GM18870 (cell line): ENCODE data around the gene ACSS1.
"Not testable (repeated sequence)": the region's sequence is repeated elsewhere in the genome, so short reads cannot be mapped to it uniquely, and the experiment has no call there.

ENCODE experiments used
- ATAC-seq: cut with Tn5 transposase; IDR thresholded peaks from one replicate; pipeline ENCODE4 v1.9.1; 2021; ENCODE audit warnings: moderate library complexity; ENCODE audit not compliant: unreplicated experiment

Gene ACSS1

DNA sequence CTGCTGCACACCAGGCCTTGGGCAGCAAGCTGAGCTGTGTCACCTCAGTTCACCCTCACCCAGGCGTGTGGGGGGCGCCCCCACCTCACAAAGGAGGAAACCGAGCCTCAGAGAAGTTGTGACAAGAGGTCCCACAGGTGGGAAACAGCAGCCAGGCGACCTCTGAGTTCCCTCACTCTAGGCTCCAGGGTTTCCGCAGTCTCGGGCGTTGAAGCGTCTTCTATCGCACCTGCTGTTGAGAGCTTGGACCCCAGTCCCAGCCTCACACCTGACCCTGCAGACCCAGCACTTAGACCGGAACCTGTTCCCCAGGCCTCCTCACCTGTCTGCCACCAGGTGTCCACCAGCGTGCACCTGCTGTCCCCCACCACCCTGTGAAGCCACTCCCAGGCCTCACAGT is 43.1 kb downstream of the ACSS1 start:
- ATAC-seq: no peak

DNA sequence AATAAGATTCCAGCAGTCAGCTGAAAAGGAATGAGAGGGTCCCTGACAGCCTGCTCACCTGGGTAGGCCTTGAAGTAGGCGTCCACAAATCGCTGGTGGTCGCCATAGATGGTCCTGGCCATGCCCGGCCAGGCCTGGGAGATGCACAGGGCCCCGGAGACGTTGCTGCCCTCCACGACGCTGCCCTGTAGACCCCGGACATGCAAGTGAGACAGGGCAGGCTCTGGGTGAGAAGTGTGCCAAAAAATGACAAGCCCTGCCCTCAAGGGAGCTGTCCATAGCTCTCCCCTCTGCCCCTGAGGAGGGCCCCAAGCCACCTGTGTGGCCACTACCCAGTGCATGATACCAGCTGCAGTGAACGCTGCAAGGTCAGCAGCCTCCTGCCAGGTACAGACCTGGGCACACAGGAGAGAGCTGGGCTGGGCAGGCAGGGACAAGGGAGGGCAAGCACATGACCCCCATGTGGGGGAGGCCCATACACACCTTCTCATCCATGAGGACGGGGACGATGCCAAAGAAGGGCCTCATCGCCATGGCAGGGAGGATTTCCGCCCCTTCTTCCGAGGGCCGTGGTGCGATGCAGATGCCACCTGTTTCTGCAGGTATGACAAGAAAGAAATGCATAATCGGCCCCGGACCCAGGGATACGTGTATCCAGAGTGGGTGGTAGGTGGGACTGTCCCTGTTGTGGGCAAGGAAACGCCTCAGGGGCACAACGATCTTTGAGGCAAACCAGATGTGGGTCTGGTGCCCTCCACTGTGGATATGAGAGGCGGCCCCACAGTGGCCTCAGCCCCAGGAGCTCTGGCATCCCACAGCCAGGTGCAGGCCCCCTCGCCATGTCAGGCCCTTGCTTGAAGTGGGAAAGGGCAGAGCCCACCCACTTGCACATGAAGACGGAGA is 44.2 kb downstream of the ACSS1 start:
- ATAC-seq: no peak

DNA sequence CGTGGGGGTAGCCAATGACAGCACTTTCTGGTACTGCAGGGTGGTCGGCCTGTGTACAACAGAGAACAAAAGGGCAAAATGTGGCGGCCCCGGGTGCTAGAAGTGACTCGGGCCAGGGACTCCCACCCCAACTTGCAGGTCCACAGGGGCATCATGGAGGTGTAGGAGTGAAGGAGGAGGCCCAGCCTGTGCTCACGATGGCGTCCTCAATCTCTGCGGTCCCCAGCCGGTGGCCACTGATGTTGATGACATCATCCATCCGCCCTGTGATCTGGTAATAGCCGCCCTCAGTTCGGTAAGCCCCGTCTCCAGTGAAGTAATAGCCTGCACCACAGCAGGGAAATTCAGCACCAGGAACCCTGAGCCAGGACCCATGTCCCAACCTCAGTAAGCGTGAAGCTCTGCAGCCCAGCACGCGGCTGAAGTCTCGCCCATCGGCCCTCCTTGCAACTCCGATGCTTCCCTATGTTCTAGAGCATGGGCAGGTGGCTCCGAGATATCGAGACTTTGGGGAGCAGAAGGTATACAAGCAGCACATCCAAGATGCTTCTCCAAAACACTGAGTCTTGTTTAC is 45.2 kb downstream of the ACSS1 start:
- no peak for ATAC-seq

DNA sequence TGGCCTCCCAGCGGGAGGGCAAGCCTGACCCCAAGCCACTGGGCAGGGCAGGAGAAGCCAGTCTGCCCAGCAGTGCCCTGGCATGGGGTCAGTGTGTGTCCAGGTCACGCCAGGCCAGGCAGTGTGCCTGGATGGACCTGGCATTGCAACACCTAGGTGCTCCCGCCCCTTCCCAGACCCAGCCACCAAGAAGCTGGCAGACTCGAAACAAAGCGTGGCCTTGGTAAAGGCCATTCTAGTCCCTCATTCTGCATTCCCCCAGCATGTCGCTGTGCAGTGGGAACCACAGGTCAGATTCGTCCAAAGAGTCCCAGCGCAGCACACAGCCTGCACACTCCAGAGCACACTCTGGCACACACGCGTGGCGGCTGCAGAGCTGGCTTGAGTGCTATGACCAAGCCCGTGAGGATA is 46.1 kb downstream of the ACSS1 start:
- no peak for ATAC-seq

DNA sequence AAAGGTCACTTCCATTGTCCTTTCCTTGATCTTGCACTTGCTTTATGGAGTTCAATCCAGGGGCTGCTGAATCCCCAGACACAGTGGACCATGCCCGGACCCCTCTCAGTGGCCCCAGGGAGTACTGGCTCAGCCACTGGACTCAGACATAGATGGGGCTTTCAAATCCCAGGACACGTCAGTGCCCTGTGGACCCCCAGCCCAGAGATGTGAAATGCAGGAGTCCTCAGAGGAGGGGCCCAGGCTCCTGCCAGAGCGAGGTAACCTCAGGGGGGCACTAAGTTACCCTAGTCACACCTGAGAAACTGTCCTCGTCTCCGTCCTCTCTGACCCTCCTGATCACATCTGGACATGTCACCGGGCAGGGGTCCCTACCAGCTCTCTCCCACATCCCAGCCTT is 46.7 kb downstream of the ACSS1 start:
- ATAC-seq: no peak

DNA sequence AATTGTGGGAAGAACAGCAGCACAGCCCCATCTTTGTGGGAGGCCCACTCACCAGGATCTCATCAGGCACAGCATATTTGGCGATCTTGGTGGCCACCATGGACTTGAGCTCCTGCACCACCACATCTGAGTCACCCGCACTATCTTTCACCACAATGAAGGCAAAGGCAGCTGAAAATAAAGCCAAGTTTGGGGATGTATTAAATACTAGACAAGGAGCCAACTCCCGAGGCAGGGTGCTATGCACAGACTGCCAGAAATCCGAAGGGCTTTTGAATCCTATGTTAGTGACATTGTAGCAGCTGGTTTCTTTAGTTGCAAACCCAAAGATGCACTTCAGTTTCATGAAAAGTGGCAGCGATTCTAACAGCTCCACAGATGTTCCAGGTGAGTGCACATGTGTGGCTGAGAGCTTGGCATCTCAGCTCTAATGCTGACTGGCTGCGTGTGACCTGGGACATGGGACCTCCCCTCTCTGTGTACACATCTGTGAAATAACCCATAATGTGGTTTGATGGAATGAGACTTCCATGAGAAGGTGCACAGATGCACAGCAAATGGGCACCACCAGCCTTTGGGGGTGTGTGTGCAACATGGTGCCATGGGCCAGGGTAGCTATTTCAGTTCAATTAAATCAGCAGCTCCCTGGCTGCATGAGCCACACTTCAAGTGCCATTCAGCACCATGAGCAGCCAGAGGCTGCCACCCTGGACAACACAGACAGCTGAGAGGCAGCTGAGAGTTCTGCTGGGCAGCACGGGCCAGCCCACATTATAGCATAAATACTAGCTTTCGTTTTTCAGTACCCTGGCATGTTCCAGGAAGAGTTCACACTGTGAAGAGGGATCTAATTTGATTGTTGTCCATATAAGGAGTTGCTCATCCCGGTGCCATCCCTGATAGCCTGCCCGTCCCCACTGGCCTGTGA is 48.5 kb downstream of the ACSS1 start:
- no peak for ATAC-seq

DNA sequence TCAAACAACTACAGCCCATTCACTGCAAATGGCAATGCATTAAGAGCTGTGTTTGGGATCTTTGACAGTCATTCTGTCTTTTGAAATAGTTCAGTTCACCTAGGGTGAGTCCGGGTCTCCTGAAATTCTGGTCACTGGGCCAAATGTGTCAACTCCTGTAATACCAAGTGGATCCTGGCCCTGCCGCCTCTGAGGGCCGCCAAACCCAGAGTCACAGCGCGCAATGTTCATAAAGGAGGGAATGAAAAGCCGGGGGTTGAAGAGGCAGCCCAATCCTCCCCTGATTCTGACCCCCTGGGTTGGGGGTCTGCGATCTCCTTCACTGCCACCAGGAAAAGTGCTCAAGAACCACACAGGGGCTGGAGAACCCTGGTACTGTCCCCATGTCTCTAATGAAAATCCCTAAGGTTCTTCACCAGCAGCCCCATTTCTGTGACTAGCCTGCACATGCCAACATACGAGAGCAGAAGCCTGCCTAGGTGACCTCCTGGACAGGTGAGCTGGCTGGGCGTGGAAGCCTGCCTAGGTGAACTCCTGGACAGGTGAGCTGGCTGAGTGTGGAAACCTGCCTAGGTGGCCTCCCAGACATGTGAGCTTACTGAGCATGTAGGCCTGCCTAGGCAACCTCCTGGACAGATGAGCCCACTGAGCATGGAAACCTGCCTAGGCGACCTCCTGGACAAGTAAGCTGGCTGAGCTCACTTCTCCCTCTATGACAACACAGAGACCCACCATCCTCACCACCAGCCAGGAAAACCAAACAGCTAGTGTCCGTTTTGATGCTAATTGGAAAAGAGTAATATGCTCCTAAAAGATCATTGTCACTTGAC is 49.3 kb downstream of the ACSS1 start:
- ATAC-seq: no peak

DNA sequence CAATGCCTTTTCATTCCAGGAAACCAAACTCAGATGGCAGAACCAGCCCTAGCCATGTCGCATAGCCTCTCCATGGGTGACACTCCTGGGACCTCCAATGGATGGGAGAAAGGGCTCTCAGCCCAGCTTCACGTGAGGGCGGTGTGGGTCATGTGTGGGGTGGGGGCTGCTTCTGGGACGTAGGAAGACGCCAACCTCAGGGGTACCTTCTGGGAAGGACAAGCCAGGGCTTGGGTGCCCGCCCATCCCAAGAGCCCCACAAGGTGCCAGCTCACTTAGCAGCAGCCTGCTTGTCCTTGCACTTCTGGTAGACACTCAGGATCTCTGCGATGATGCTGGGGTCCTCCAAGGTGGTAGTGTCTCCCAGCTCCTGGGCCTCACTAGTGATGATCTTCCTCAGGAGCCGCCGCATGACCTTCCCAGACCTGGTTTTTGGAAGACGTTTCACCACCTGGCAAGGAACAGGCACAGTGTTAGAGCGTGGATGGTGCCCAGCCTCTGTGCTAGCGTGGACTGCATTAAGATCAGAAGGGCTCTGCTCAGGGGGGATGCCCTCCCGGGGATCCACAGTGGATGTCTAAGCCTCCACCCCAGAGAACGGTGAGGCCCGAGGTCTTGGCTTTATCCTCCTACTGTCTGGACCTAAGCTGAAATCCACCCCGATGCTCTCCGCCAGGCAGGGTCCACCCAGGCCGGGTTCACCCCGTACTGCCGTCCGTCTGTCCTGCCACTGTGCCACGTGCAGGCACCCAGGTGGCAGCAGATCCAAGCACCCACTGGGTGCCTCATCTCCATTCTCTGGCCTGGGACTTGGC is 50.2 kb downstream of the ACSS1 start:
- no peak for ATAC-seq

DNA sequence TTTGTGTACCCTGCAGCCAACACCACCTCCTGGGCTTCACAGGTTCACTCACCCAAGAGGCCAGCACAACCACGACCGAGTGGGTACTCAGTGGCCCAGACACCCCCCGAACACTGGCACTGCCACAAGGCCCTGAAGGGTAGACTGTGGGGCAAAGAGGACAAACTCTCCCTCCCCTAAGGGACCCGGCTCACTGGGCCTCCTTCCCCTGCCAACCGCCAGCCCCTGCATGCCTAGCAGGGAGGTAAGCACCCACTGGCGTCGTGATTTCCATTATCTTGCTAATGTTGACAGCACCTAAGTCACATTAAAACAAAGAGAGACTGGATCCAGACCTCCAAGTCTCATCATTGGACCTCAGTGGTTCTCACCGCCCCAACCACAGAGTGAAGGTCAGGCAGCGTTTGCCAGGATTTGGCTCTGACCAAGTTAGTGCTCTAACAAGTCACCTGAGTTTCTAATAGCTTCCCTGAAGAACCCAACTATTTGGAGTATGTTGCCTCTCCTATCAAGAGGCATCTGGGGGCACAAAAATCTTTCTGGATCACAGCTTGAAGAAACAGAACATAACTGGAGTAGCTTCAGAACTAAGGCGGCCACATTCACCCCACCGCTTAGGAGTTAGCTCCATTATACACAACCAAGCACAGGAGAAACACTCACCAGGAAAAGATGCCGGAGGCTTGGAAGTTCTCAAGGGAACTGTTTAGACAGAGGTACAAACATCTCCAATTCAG is 51.3 kb downstream of the ACSS1 start:
- no peak for ATAC-seq

DNA sequence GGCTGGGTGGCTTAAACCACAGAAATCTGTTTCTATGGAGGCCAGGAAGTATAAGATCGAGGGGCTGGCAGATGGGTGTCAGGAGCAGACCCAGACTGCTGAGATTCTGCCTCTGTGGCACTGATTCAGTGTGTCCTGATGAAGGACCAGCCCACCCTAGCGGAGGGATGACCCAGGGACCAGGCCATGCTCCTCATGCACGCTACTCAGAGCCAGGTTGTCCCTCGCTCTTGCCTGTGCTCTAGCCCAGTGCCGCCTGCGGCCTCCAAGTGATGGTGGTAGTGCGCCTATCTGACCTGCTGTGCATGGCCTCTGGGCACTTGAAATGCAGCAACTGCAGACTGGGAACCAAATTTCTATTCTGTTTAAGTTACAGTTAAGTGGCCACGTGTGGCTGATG is 52.3 kb downstream of the ACSS1 start:
- no peak for ATAC-seq

DNA sequence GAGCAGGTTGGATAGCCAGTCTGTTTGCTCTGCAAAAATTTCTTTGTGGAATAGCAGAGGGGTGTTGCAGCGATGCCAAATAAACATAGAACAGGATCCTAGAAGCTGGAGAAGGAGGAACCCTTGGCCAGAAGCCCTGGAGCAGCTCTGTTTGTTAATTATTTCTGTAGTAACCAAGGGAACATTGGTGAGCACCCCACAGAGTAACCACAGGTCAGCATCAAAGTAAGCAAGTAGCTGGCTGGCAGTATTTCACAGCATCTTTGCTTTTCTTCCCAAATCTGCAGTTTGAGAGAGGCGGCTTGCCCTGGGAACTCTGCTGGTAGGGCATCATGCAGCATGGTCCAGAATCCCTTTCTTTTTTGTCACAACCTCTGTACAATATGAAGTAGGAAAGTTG is 52.7 kb downstream of the ACSS1 start:
- no peak for ATAC-seq

DNA sequence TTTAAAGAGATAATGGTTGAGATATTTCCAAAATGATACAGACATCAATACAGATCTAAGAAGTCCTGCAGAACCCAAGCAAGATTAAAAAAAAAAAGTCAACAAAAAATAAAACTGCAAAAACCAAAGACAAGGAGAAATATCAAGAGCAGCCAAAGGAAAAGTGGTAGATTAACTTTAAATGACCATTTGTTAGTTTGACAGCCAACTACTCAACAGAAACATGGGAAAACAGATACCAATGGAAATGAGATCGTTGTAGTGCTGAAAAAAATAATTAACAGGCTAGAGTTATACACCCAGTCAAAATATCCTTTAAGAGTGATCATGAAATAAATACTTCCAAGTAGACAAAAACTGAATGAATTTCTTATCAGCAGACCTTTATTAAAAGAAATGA is 54.9 kb downstream of the ACSS1 start:
- no peak for ATAC-seq

DNA sequence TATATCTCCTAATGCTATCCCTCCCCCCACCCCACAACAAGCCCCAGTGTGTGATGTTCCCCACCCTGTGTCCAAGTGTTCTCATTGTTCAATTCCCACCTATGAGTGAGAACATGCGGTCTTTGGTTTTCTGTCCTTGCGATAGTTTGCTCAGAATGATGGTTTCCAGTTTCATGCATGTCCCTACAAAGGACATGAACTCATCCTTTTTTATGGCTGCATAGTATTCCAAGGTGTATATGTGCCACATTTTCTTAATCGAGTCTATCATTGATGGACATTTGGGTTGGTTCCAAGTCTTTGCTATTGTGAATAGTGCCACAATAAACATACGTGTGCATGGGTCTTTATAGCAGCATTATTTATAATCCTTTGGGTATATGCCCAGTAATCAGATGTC is 56.6 kb downstream of the ACSS1 start:
- ATAC-seq: not testable (repeated sequence)

DNA sequence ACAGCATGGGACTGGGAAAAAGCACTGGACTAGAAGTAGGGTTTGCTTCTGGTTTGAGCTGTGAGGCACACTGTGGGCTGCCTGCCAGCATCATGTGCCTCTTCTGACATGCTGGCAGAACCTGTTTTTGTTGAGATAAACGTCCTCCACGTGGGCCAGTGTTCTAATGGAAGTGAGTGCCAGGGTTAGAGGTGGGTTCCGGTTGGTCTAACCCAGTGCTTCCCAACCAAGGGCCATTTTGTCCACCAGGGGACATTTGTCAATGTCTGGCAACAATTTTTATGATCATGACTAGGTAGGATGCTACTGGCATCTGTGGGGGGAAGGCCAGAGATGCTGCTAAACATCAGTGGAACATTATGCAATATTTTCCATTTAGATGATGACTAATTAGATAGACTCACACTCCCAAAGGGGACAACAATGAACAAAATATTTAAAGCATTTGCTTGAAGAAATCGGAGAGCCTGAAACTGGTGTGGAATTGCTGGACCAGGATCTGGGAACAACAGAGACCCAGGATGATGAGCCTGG is 57.6 kb downstream of the ACSS1 start:
- ATAC-seq: no peak

DNA sequence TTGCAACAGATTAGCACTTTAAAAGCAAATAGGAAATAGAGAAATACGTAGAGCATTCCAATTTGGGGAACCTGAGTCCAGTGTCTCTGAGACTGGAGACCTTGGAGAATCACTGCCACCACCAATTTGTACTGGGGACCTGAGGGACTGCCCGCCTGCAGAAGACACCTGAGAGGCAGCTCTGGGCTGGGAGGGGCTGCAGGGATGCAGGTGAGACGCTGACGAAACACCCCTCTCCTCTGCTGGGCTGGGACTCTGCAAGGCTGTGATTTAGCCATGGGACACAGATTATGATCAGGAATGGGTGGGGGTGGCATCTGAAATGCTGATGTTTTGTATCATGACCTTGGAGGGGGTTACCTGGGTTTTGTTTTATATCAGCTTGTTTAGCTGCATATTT is 58.4 kb downstream of the ACSS1 start:
- no peak for ATAC-seq

DNA sequence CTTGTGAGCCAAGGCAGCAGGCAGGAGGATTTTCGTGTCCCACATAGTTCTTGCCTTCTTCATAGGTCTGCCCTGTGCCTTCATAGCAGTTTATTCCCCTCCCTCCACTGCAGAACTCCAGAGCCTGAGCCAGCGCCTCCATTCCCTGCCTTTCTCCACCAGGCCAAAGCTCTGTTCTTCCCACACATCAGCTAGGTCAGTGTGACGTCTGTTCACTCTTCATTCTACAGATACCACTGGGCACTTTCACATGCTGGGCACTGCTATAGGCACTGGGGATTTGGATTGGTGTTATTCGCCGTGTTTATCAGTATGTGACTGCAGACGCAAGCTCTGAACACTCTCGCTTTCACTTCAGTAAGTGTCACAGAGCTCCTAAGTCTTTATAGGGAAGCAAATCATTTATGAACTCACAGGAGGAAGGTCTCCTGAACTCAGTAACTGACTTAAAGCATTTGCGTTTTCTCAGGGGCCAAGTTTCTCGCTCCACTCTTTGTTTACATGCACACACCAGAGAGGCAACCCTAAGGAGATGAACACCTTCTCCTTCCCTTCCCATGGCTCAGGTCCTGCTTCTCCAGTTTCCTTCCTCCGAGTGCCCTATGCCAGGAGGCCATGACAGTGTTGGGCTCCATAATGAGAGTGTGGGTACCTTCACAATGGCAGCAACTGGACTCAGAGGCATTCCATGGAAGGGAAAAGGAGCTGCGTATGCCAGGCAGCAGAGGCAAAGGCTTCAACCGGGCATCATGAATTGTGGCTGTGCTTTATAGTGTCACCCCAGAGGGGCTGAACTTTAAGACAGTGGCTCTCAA is 59.1 kb downstream of the ACSS1 start:
- ATAC-seq: no peak

DNA sequence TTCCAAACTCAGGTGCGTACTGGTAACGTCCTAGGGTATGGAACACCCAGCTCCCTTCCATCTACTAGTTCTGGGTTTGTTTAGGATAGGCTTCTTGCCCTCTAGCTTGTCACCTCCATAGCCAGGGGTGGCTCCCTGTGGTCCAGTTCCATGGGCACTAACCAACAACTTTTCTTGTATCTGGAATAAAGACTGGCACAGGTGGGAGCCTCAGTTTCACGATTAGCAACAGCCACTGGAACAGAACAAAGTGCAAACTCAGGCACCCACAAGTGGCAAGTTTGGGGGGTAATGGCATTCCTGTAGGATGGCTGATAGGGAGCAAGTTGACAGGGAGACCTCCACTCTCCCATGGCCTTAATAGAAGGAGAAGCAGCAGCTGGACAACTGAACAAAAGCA is 59.8 kb downstream of the ACSS1 start:
- no peak for ATAC-seq
